Common myeloid progenitor, CD34-positive (primary cell): Measurements from ENCODE around the gene IL20RB.

Experiments
- CTCF ChIA-PET: fragments of 350-600 bp; sonication (Branson Sonifier 250); formaldehyde crosslinking; loops from one replicate; lab custom pipeline; 2021; ENCODE audit warnings: antibody characterized with exemption; lab: Charles Lee
- POLR2A ChIA-PET: fragments of 350-600 bp; sonication (Branson Sonifier 250); formaldehyde crosslinking; loops from one replicate; lab custom pipeline; 2021; ENCODE audit warnings: antibody characterized with exemption; lab: Charles Lee
- DNase-seq, 3 donors: peaks; one replicate each; pipeline versions ENCODE4 v3.0.0 to v3.0.0-alpha.2; 2013
- H3K27ac ChIP-seq, 2 experiments: 1 replicate in 1 of 2; 2 replicates in 1 of 2; pipeline ENCODE4 v1.7.0; 2013; ENCODE audit warnings: inconsistent platforms in 2 of 2, low read length in 2 of 2, mild to moderate bottlenecking in 2 of 2, low read depth in 1 of 2, moderate library complexity in 1 of 2; ENCODE audit not compliant: severe bottlenecking in 2 of 2, insufficient read depth in 1 of 2, poor library complexity in 1 of 2
- H3K27me3 ChIP-seq, 5 experiments: replicated peaks in 2 of 5; 1 replicate in 3 of 5; 2 replicates in 2 of 5; pipeline versions ENCODE4 v1.6.1 to v1.7.0; 2013; ENCODE audit warnings: low read length in 4 of 5, mild to moderate bottlenecking in 2 of 5, moderate library complexity in 2 of 5, inconsistent platforms in 1 of 5; ENCODE audit not compliant: insufficient read depth in 5 of 5, control insufficient read depth in 4 of 5
- H3K36me3 ChIP-seq, 4 experiments: 1 replicate in 2 of 4; 2 replicates in 2 of 4; pipeline versions ENCODE4 v1.6.1 to v1.7.0; 2013; ENCODE audit warnings: low read length in 3 of 4, control low read depth in 1 of 4, mild to moderate bottlenecking in 1 of 4; ENCODE audit not compliant: control insufficient read depth in 4 of 4, insufficient read depth in 4 of 4
- H3K4me1 ChIP-seq, 4 experiments: 1 replicate in 3 of 4; 2 replicates in 1 of 4; pipeline versions ENCODE4 v1.6.1 to v1.7.1; 2013; ENCODE audit warnings: low read length in 3 of 4, mild to moderate bottlenecking in 3 of 4, control low read depth in 1 of 4, inconsistent platforms in 1 of 4, moderate library complexity in 1 of 4; ENCODE audit not compliant: control insufficient read depth in 4 of 4, insufficient read depth in 4 of 4; ENCODE audit errors: control extremely low read depth in 1 of 4
- H3K4me3 ChIP-seq, 7 experiments: 1 replicate in 4 of 7; 2 replicates in 3 of 7; pipeline versions ENCODE4 v1.5.1 to v1.7.0; 2013; ENCODE audit warnings: mild to moderate bottlenecking in 7 of 7, low read length in 6 of 7, moderate library complexity in 6 of 7, inconsistent platforms in 2 of 7, low read depth in 2 of 7, control low read depth in 1 of 7; ENCODE audit not compliant: insufficient read depth in 4 of 7, control insufficient read depth in 1 of 7; ENCODE audit errors: extremely low read depth in 1 of 7
- H3K9me3 ChIP-seq, 5 experiments: 1 replicate in 4 of 5; 2 replicates in 1 of 5; pipeline versions ENCODE4 v1.6.1 to v1.7.1; 2013; ENCODE audit warnings: low read length in 4 of 5, mild to moderate bottlenecking in 2 of 5, inconsistent platforms in 1 of 5, low read depth in 1 of 5, moderate library complexity in 1 of 5; ENCODE audit not compliant: control insufficient read depth in 4 of 5, insufficient read depth in 2 of 5; ENCODE audit errors: control extremely low read depth in 1 of 5
- WGBS: methylation state at CpG from one replicate; pipeline ENCODE4 v1.1.5; 2013; ENCODE audit not compliant: insufficient coverage; 5-methylcytosine and 5-hydroxymethylcytosine counted together

Gene IL20RB

GRCh38 chr3:136931606-136932005, 26.2 kb upstream of the IL20RB start:
- H3K27ac ChIP-seq, result no peak overlapping the region
- ChIA-PET CTCF (no interaction called here), POLR2A (no interaction called here)
- H3K9me3 ChIP-seq, result peaks cover 0 to 4% (median 0%) of the 10 kb centered on the region in 5 experiments
- peaks cover 0 to 16% (median 5%) of the 10 kb centered on the region in 4 experiments for H3K4me1 ChIP-seq
- peaks cover 9 to 19% (median 14%) of the 10 kb centered on the region in 4 experiments for H3K36me3 ChIP-seq
- WGBS, result 100% methylated on average over 4 of the region's 4 CpGs
- H3K27me3 ChIP-seq, result no peaks in the 10 kb centered on the region
- no peak for DNase-seq
- no peak overlapping the region for H3K4me3 ChIP-seq

- H3K9me3 ChIP-seq, result peaks cover 0 to 13% (median 0%) of the 10 kb centered on the region in 5 experiments
- H3K27me3 ChIP-seq, result no peaks in the 10 kb centered on the region
- peaks cover 0 to 16% (median 5%) of the 10 kb centered on the region in 4 experiments for H3K4me1 ChIP-seq
- ChIA-PET CTCF (no interaction called here), POLR2A (interaction anchor here (0.5 kb wide), 1 partner anchor 1424 kb away, joined by 4 read pairs; no protein-coding TSS in a partner anchor)
- H3K4me3 ChIP-seq, result no peak overlapping the region
- peaks cover 10 to 22% (median 16%) of the 10 kb centered on the region in 4 experiments for H3K36me3 ChIP-seq
- DNase-seq, result peak in 2 of 3 donors; percentile 50 to 55
- no CpG with 5 or more reads among the region's 1 CpG for WGBS
- H3K27ac ChIP-seq, result no peak overlapping the region
Observed at GRCh38 chr3:136932523-136932922, 25.3 kb upstream of the IL20RB start.

- Histone ChIP-seq H3K4me1 (peaks cover 0 to 16% (median 5%) of the 10 kb centered on the region in 4 experiments), H3K4me3 (no peak overlapping the region), H3K36me3 (peaks cover 6 to 21% (median 14%) of the 10 kb centered on the region in 4 experiments), H3K27me3 (no peaks in the 10 kb centered on the region), H3K9me3 (peaks cover 0 to 13% (median 0%) of the 10 kb centered on the region in 5 experiments), H3K27ac (peak overlapping the region in 1 of 2 experiments; percentile 38)
- no peak for DNase-seq
- WGBS, result no CpG with 5 or more reads among the region's 1 CpG
- POLR2A ChIA-PET, result interaction anchor here (0.5 kb wide), 1 partner anchor 1423 kb away, joined by 4 read pairs; no protein-coding TSS in a partner anchor
- CTCF ChIA-PET, result interaction anchor here (0.7 kb wide), 1 partner anchor 181 kb away, joined by 4 read pairs; the partner anchor contains the start of gene STAG1
Observed at GRCh38 chr3:136932978-136933772, 24.6 kb upstream of the IL20RB start.

- no CpG with 5 or more reads among the region's 1 CpG for WGBS
- ChIA-PET POLR2A (no interaction called here), CTCF (interaction anchor here (0.8 kb wide), 1 partner anchor 14 kb away, joined by 3 read pairs; no protein-coding TSS in a partner anchor)
- Histone ChIP-seq H3K4me1 (peaks cover 0 to 6% (median 1%) of the 10 kb centered on the region in 4 experiments), H3K4me3 (no peak overlapping the region), H3K27me3 (no peaks in the 10 kb centered on the region), H3K9me3 (peaks cover 0 to 13% (median 0%) of the 10 kb centered on the region in 5 experiments), H3K36me3 (peaks cover 2 to 20% (median 6%) of the 10 kb centered on the region in 4 experiments), H3K27ac (no peak overlapping the region)
- DNase-seq, result no peak
Observed at GRCh38 chr3:136937175-136937574, 20.6 kb upstream of the IL20RB start.

- Histone ChIP-seq H3K27ac (no peak overlapping the region), H3K27me3 (no peaks in the 10 kb centered on the region), H3K36me3 (peaks cover 2 to 20% (median 6%) of the 10 kb centered on the region in 4 experiments), H3K4me1 (peaks cover 0 to 9% (median 5%) of the 10 kb centered on the region in 4 experiments), H3K9me3 (peaks cover 0 to 13% (median 0%) of the 10 kb centered on the region in 5 experiments), H3K4me3 (no peak overlapping the region)
- CTCF ChIA-PET, result interaction anchor here (0.6 to 0.9 kb wide), 3 partner anchors 14 to 122 kb away, joined by 3 read pairs; no protein-coding TSS in a partner anchor
- DNase-seq, result no peak
- POLR2A ChIA-PET, result no interaction called here
- WGBS, result 100% methylated on average over 1 of the region's 2 CpGs
Observed at GRCh38 chr3:136937851-136938250, 19.9 kb upstream of the IL20RB start.

GRCh38 chr3:136938334-136938733, 19.4 kb upstream of the IL20RB start:
- Histone ChIP-seq H3K4me1 (peaks cover 0 to 10% (median 5%) of the 10 kb centered on the region in 4 experiments), H3K36me3 (peaks cover 2 to 20% (median 6%) of the 10 kb centered on the region in 4 experiments), H3K4me3 (no peak overlapping the region), H3K9me3 (peaks cover 0 to 13% (median 0%) of the 10 kb centered on the region in 5 experiments), H3K27ac (no peak overlapping the region), H3K27me3 (no peaks in the 10 kb centered on the region)
- POLR2A ChIA-PET, result no interaction called here
- no peak for DNase-seq
- CTCF ChIA-PET, result interaction anchor here (0.6 to 1.3 kb wide), 4 partner anchors 17 to 123 kb away, joined by 3 to 5 read pairs (median 3); partner anchors contain the start of gene IL20RB
